ENCODE measurements around the gene FBXL7.

The FBXL7 gene

GRCh38 chr5:15980835-15981234 lies 480.9 kb downstream of the FBXL7 start:
- DNase-seq, result no peak

GRCh38 chr5:15983392-15983791 lies 483.4 kb downstream of the FBXL7 start:
- DNase-seq, result no peak
